Nephron progenitor cell (in vitro differentiated cells): ENCODE data around the gene UBL7.
A peak's percentile ranks its signal among the peaks of the same experiment; 100 is the strongest.

ENCODE experiments used
- DNase-seq: peaks from one replicate; pipeline ENCODE4 v3.0.0; 2021
- H3K27ac Mint-ChIP-seq: 2 replicates; pipeline ENCODE4 v1.8.0; 2021; ENCODE audit warnings: mild to moderate bottlenecking, moderate library complexity, mixed read lengths
- H3K27me3 Mint-ChIP-seq: 2 replicates; pipeline ENCODE4 v1.8.0; 2021; ENCODE audit warnings: mild to moderate bottlenecking, low read depth, mixed read lengths; ENCODE audit not compliant: poor library complexity
- H3K36me3 Mint-ChIP-seq: 2 replicates; pipeline ENCODE4 v1.8.0; 2021; ENCODE audit warnings: low read depth, mixed read lengths
- H3K4me1 Mint-ChIP-seq: 2 replicates; pipeline ENCODE4 v1.8.0; 2021; ENCODE audit warnings: mixed read lengths
- H3K4me3 Mint-ChIP-seq: 2 replicates; pipeline ENCODE4 v1.8.0; 2021; ENCODE audit warnings: mild to moderate bottlenecking, moderate library complexity, mixed read lengths
- H3K9me3 Mint-ChIP-seq: 2 replicates; pipeline ENCODE4 v1.8.0; 2021; ENCODE audit warnings: mild to moderate bottlenecking, moderate library complexity, mixed read lengths
- CTCF ChIP-seq: fragments of 200-600 bp; sonication (generic); IDR thresholded peaks from 2 replicates; pipeline ENCODE4 v1.5.0; 2021; ENCODE audit warnings: antibody characterized with exemption

The UBL7 gene

GRCh38 chr15:74420193-74420905, 40.6 kb downstream of the UBL7 start:
- H3K4me3 Mint-ChIP-seq = peak overlapping the region; percentile 34

GRCh38 chr15:74419432-74419831, 41.5 kb downstream of the UBL7 start:
- no peak for TF ChIP-seq CTCF
- Mint-ChIP-seq H3K4me1 (peaks cover 80% of the 10 kb centered on the region), H3K36me3 (peaks cover 8% of the 10 kb centered on the region), H3K27ac (no peak overlapping the region), H3K9me3 (no peaks in the 10 kb centered on the region), H3K27me3 (peaks cover 5% of the 10 kb centered on the region), H3K4me3 (no peak overlapping the region)
- no peak for DNase-seq

More at GRCh38 chr15:74420193-74420905, 40.6 kb downstream of the UBL7 start:
- TF ChIP-seq CTCF = no peak
- Mint-ChIP-seq H3K27me3 (peaks cover 5% of the 10 kb centered on the region), H3K4me1 (peaks cover 90% of the 10 kb centered on the region), H3K27ac (peak overlapping the region; percentile 93), H3K9me3 (no peaks in the 10 kb centered on the region), H3K36me3 (peaks cover 6% of the 10 kb centered on the region)
- DNase-seq = no peak

- H3K4me1 Mint-ChIP-seq = peaks cover 74% of the 10 kb centered on the region
- peaks cover 3% of the 10 kb centered on the region for H3K27me3 Mint-ChIP-seq
- H3K36me3 Mint-ChIP-seq = peaks cover 14% of the 10 kb centered on the region
- DNase-seq = no peak
- H3K27ac Mint-ChIP-seq = no peak overlapping the region
- H3K4me3 Mint-ChIP-seq = no peak overlapping the region
- no peaks in the 10 kb centered on the region for H3K9me3 Mint-ChIP-seq
- no peak for TF ChIP-seq CTCF
These were observed 42.2 kb downstream of the UBL7 start for GRCh38 chr15:74418575-74419338.

- no peak for DNase-seq
- no peaks in the 10 kb centered on the region for H3K9me3 Mint-ChIP-seq
- peaks cover 14% of the 10 kb centered on the region for H3K36me3 Mint-ChIP-seq
- no peak overlapping the region for H3K27ac Mint-ChIP-seq
- H3K4me1 Mint-ChIP-seq = peaks cover 63% of the 10 kb centered on the region
- TF ChIP-seq CTCF = no peak
- H3K4me3 Mint-ChIP-seq = no peak overlapping the region
- H3K27me3 Mint-ChIP-seq = peaks cover 3% of the 10 kb centered on the region
These were observed 43.3 kb downstream of the UBL7 start for GRCh38 chr15:74417670-74418069.

GRCh38 chr15:74417225-74417624, 43.7 kb downstream of the UBL7 start:
- Mint-ChIP-seq H3K36me3 (peaks cover 14% of the 10 kb centered on the region), H3K27me3 (peaks cover 3% of the 10 kb centered on the region), H3K4me3 (no peak overlapping the region), H3K27ac (no peak overlapping the region), H3K4me1 (peaks cover 58% of the 10 kb centered on the region), H3K9me3 (no peaks in the 10 kb centered on the region)
- no peak for TF ChIP-seq CTCF
- no peak for DNase-seq
